Fibroblast of mammary gland (primary cell): ENCODE results near the gene VWF.

Experiments used
- DNase-seq: peaks from one replicate; pipeline ENCODE4 v3.0.0-alpha.2; 2010; ENCODE audit warnings: low read depth
- H3K4me3 ChIP-seq: 2 replicates; pipeline ENCODE4 v1.5.1; 2011; ENCODE audit warnings: low read depth, mild to moderate bottlenecking, low read length, moderate library complexity; ENCODE audit not compliant: control insufficient read depth
- TF ChIP-seq, protein P1 (sequence below): conservative IDR thresholded peaks from 2 replicates; pipeline ENCODE4 v1.5.1; 2011; ENCODE audit warnings: low read depth, low read length, inconsistent platforms; ENCODE audit not compliant: control insufficient read depth, insufficient read depth

VWF gene

GRCh38 chr12:6056406-6057240 lies 67.8 kb downstream of the VWF start:
- TF ChIP-seq, protein P1, sequence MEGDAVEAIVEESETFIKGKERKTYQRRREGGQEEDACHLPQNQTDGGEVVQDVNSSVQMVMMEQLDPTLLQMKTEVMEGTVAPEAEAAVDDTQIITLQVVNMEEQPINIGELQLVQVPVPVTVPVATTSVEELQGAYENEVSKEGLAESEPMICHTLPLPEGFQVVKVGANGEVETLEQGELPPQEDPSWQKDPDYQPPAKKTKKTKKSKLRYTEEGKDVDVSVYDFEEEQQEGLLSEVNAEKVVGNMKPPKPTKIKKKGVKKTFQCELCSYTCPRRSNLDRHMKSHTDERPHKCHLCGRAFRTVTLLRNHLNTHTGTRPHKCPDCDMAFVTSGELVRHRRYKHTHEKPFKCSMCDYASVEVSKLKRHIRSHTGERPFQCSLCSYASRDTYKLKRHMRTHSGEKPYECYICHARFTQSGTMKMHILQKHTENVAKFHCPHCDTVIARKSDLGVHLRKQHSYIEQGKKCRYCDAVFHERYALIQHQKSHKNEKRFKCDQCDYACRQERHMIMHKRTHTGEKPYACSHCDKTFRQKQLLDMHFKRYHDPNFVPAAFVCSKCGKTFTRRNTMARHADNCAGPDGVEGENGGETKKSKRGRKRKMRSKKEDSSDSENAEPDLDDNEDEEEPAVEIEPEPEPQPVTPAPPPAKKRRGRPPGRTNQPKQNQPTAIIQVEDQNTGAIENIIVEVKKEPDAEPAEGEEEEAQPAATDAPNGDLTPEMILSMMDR = peak; percentile 28
- no peak for DNase-seq
- no peak overlapping the region for H3K4me3 ChIP-seq

DNA sequence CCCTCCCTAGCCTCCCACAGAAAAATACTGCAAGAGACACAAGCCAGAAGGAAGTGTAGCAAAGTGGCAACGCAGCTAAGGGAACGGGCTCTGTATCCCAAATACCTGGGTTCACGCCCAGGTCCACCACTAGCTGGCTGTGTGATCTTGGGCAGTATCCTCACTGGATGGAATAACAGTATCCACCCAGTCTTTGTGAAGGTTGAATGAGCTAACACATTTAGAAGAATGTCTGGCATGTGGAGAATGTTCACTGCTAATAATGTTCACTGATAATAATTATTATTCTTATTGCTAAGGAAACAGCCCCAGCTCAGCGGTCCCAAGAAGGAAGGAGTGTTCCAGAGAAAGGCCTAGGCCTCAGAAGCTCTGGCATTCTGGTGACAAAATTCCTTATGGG lies 70.9 kb downstream of the VWF start:
- TF ChIP-seq, protein P1 = no peak
- no peak for DNase-seq
- H3K4me3 ChIP-seq = no peak overlapping the region

- TF ChIP-seq, protein P1 = no peak
- no peak overlapping the region for H3K4me3 ChIP-seq
- DNase-seq = peak; percentile 17
Observed at GRCh38 chr12:6052940-6053329, 71.5 kb downstream of the VWF start.

GRCh38 chr12:6052206-6052939 lies 72.1 kb downstream of the VWF start:
- no peak overlapping the region for H3K4me3 ChIP-seq
- TF ChIP-seq, protein P1 = no peak
- DNase-seq = no peak

DNA sequence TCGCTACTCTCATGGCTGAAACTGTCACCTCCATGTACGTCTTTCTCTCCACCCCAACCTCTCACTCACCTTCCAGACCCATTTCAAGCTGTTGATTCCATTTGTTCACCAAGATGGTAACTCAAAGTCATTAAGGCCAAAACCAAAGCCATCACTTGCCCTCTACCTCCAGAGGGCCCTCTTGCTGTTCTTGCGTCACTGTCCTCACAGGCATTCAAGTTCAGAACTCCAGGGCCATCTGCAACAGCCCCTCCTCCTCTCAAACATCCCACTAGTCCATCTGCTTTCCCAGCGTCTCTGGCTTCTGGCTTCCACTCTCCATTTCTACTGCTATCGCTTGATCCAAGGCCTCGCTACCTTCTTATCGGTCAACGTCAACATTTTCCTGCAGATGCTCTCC lies 74.5 kb downstream of the VWF start:
- no peak overlapping the region for H3K4me3 ChIP-seq
- TF ChIP-seq, protein P1 = no peak
- no peak for DNase-seq

- peak; percentile 38 for DNase-seq
- TF ChIP-seq, protein P1 = no peak
- no peak overlapping the region for H3K4me3 ChIP-seq
Observed at GRCh38 chr12:6049587-6049986, 74.9 kb downstream of the VWF start.
